ENCODE results near the gene AGPAT4. TPM values are rescaled to one million over a fixed set of nuclear protein-coding genes. Genes with fewer than 3 reads are reported as not detected.

AGPAT4 gene
- total and polyA plus RNA-seq, 2 of the 13 experiments (the other 11 are each of a cell fraction or from before 2014, with no cell fraction given), result 0.07 to 0.13 TPM

DNA sequence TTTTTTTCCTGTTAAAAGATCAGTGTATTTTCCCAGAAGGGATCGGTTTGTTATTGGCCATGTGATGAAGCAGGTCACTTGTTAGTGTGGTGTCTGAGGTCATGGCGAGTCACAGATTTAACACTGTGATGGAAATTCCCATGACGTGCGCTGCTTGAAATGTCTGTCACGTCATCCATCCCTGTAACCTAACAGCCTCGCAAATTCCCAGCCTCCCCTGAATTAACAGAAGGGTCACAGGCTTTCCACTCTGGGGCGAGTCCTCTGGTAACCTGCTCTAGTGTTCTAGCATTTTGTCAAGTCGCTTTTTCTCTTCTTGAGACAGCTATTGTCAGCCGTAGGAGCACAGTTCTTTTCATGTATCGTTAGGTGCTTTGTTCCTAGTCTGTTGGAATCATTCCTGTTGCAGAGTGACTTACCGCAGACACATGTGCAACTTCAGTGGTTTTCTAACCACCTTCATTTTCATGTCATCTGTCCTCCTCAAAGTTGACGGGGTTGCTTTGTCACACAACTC lies 145.1 kb downstream of the AGPAT4 start:
- intact Hi-C loops (cut with micrococcal nuclease; ENCODE audit: unreplicated experiment), result no loop called here
- Histone ChIP-seq H3K27me3 (ENCODE audit: control insufficient read depth in 1 of 2, insufficient read depth in 2 of 2, low read length in 2 of 2) (no peaks in the 10 kb centered on the region), H3K4me1 (ENCODE audit: insufficient read depth, low read length) (peaks cover 12% of the 10 kb centered on the region), H2AFZ (ENCODE audit: low read length) (no peak overlapping the region), H4K20me1 (ENCODE audit: insufficient read depth, low read length) (no peaks in the 10 kb centered on the region), H3K36me3 (replicated peaks in 1 of 2; ENCODE audit: control insufficient read depth in 1 of 2, insufficient read depth in 2 of 2, low read length in 2 of 2) (peaks cover 2 to 11% of the 10 kb centered on the region in 2 experiments; a peak in 3 of 5 replicates), H3K27ac (ENCODE audit: extremely low read length, insufficient read depth, low read length) (no peak overlapping the region), H3K79me2 (ENCODE audit: insufficient read depth, low read length) (no peaks in the 10 kb centered on the region), H3K4me2 (ENCODE audit: low read depth, low read length) (no peak overlapping the region), H3K9me3 (ENCODE audit: low read length) (no peaks in the 10 kb centered on the region), H3K9ac (ENCODE audit: insufficient read depth, low read depth, low read length) (no peak overlapping the region), H3K4me3 (replicated peaks in 1 of 3; ENCODE audit: insufficient read depth in 1 of 3, low read depth in 2 of 3, low read length in 3 of 3) (no peak overlapping the region)
- no peak for DNase-seq (ENCODE audit: low spot score)
- CTCF ChIA-PET (ENCODE audit: low intra/inter-chr PET ratio, low total read pairs), result no interaction called here
- in situ Hi-C loops (cut with HindIII; ENCODE audit: extremely low pct_ligation_motif_present, low pct_unique_long_range_greater_than_20kb), result no loop called here
- FAIRE-seq, result no peak
- POLR2A ChIA-PET, result no interaction called here
- 87% methylated on average over 12 of the region's 12 CpGs for WGBS (ENCODE audit: low lambda C conversion rate)
- no peak for ATAC-seq
- no TSS peak for BruUV-seq (replicated peaks)
- TF ChIP-seq NR2F2 (IDR thresholded peaks at IDR 0.05; ENCODE audit: borderline replicate concordance, low read depth) (no peak), U2AF1 (optimal IDR thresholded peaks at IDR 0.05; ENCODE audit: low read depth, low read length) (no peak), ZSCAN9 (CRISPR knock-in tag; IDR thresholded peaks at IDR 0.05; ENCODE audit: borderline replicate concordance) (no peak), MTA1 (CRISPR knock-in tag; IDR thresholded peaks at IDR 0.05; ENCODE audit: borderline replicate concordance) (no peak), PPARG (CRISPR knock-in tag; conservative IDR thresholded peaks at IDR 0.05) (no peak), ZNF33A (CRISPR knock-in tag; IDR thresholded peaks at IDR 0.05; ENCODE audit: borderline replicate concordance) (no peak), ELK4 (CRISPR knock-in tag; IDR thresholded peaks at IDR 0.05; ENCODE audit: borderline replicate concordance) (no peak), ZNF530 (CRISPR knock-in tag; IDR thresholded peaks at IDR 0.05; ENCODE audit: low read depth) (no peak), ZNF501 (CRISPR knock-in tag; IDR thresholded peaks at IDR 0.05) (no peak), THAP8 (CRISPR knock-in tag; IDR thresholded peaks at IDR 0.05; ENCODE audit: borderline replicate concordance) (no peak), ZEB1 (IDR thresholded peaks at IDR 0.05; ENCODE audit: insufficient replicate concordance, low read depth) (no peak), MTF1 (CRISPR knock-in tag; IDR thresholded peaks at IDR 0.05) (no peak)
- TF ChIP-seq, protein P1, sequence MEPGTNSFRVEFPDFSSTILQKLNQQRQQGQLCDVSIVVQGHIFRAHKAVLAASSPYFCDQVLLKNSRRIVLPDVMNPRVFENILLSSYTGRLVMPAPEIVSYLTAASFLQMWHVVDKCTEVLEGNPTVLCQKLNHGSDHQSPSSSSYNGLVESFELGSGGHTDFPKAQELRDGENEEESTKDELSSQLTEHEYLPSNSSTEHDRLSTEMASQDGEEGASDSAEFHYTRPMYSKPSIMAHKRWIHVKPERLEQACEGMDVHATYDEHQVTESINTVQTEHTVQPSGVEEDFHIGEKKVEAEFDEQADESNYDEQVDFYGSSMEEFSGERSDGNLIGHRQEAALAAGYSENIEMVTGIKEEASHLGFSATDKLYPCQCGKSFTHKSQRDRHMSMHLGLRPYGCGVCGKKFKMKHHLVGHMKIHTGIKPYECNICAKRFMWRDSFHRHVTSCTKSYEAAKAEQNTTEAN (CRISPR knock-in tag; conservative IDR thresholded peaks at IDR 0.05), result no peak
- TF ChIP-seq, protein P2, sequence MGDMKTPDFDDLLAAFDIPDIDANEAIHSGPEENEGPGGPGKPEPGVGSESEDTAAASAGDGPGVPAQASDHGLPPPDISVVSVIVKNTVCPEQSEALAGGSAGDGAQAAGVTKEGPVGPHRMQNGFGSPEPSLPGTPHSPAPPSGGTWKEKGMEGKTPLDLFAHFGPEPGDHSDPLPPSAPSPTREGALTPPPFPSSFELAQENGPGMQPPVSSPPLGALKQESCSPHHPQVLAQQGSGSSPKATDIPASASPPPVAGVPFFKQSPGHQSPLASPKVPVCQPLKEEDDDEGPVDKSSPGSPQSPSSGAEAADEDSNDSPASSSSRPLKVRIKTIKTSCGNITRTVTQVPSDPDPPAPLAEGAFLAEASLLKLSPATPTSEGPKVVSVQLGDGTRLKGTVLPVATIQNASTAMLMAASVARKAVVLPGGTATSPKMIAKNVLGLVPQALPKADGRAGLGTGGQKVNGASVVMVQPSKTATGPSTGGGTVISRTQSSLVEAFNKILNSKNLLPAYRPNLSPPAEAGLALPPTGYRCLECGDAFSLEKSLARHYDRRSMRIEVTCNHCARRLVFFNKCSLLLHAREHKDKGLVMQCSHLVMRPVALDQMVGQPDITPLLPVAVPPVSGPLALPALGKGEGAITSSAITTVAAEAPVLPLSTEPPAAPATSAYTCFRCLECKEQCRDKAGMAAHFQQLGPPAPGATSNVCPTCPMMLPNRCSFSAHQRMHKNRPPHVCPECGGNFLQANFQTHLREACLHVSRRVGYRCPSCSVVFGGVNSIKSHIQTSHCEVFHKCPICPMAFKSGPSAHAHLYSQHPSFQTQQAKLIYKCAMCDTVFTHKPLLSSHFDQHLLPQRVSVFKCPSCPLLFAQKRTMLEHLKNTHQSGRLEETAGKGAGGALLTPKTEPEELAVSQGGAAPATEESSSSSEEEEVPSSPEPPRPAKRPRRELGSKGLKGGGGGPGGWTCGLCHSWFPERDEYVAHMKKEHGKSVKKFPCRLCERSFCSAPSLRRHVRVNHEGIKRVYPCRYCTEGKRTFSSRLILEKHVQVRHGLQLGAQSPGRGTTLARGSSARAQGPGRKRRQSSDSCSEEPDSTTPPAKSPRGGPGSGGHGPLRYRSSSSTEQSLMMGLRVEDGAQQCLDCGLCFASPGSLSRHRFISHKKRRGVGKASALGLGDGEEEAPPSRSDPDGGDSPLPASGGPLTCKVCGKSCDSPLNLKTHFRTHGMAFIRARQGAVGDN (CRISPR knock-in tag; IDR thresholded peaks at IDR 0.05), result no peak
- TF ChIP-seq, protein P3, sequence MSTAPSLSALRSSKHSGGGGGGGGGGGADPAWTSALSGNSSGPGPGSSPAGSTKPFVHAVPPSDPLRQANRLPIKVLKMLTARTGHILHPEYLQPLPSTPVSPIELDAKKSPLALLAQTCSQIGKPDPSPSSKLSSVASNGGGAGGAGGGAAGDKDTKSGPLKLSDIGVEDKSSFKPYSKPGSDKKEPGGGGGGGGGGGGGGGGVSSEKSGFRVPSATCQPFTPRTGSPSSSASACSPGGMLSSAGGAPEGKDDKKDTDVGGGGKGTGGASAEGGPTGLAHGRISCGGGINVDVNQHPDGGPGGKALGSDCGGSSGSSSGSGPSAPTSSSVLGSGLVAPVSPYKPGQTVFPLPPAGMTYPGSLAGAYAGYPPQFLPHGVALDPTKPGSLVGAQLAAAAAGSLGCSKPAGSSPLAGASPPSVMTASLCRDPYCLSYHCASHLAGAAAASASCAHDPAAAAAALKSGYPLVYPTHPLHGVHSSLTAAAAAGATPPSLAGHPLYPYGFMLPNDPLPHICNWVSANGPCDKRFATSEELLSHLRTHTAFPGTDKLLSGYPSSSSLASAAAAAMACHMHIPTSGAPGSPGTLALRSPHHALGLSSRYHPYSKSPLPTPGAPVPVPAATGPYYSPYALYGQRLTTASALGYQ (CRISPR knock-in tag; IDR thresholded peaks at IDR 0.05), result no peak

All from HepG2 (cell line).